Epithelial cell of proximal tubule (primary cell): ENCODE data around the gene NEUROG2. TPM values are rescaled to one million over a fixed set of nuclear protein-coding genes. Genes with fewer than 3 reads are reported as not detected.

Experiments used
- DNase-seq: peaks from one replicate; pipeline ENCODE4 v3.0.0-alpha.2; 2011; ENCODE audit warnings: low read depth
- H3K4me3 ChIP-seq: 2 replicates; pipeline ENCODE4 v1.5.1; 2011; ENCODE audit warnings: low read depth, mild to moderate bottlenecking, low read length
- CTCF ChIP-seq: conservative IDR thresholded peaks from 2 replicates; pipeline ENCODE4 v1.5.1; 2012; ENCODE audit warnings: low read depth, mild to moderate bottlenecking, low read length
- total RNA-seq: library from RNA; depleted of rRNA; stranded (reverse); fragments of >200 nt; gene quantifications from 2 replicates; pipeline ENCODE4 v1.2.3, GENCODE V29; 2015

NEUROG2 gene
- not detected in 2 replicates for total RNA-seq

- TF ChIP-seq CTCF = no peak
- DNase-seq = no peak
- H3K4me3 ChIP-seq = peak within 1 kb of the TSS; percentile 54
Measured at GRCh38 chr4:112516066-112516470, at the start of gene NEUROG2. Gene NEUROG2, minus strand, starts transcription at chr4:112516180. Its CDS starts 705 bp downstream, at chr4:112515475.

- no peak for DNase-seq
- TF ChIP-seq CTCF = no peak
- H3K4me3 ChIP-seq = no peak overlapping the region
Measured at GRCh38 chr4:112564706-112565270, 48.8 kb upstream of the NEUROG2 start.

- no peak for TF ChIP-seq CTCF
- H3K4me3 ChIP-seq = no peak overlapping the region
- no peak for DNase-seq
Measured at GRCh38 chr4:112563431-112564200, 47.6 kb upstream of the NEUROG2 start.

- no peak for TF ChIP-seq CTCF
- no peak overlapping the region for H3K4me3 ChIP-seq
- no peak for DNase-seq
Measured at GRCh38 chr4:112562254-112562879, 46.4 kb upstream of the NEUROG2 start.

GRCh38 chr4:112560084-112560483 is 44.1 kb upstream of the NEUROG2 start:
- no peak for TF ChIP-seq CTCF
- DNase-seq = no peak
- H3K4me3 ChIP-seq = no peak overlapping the region

GRCh38 chr4:112559053-112559452 is 43.1 kb upstream of the NEUROG2 start:
- no peak for DNase-seq
- no peak for TF ChIP-seq CTCF
- H3K4me3 ChIP-seq = no peak overlapping the region
